Fibroblast of lung (primary cell): ENCODE results near the gene AGK.

Source experiments
- EZH2 ChIP-seq: IDR thresholded peaks from 2 replicates; pipeline ENCODE4 v1.5.1; 2012; ENCODE audit warnings: low read length, control low read depth, mild to moderate bottlenecking; ENCODE audit errors: missing control alignments
- TF ChIP-seq, protein P1 (sequence below), 2 donors: IDR thresholded peaks in 1 of 2; conservative IDR thresholded peaks in 1 of 2; 1 replicate in 1 of 2; 2 replicates in 1 of 2; pipeline ENCODE4 v1.5.1; 2011 to 2012; ENCODE audit warnings: low read length in 2 of 2, control low read depth in 1 of 2, inconsistent platforms in 1 of 2, low read depth in 1 of 2, mild to moderate bottlenecking in 1 of 2

GRCh38 chr7:141577043-141577839, 26.0 kb downstream of the AGK start:
- TF ChIP-seq, protein P1, sequence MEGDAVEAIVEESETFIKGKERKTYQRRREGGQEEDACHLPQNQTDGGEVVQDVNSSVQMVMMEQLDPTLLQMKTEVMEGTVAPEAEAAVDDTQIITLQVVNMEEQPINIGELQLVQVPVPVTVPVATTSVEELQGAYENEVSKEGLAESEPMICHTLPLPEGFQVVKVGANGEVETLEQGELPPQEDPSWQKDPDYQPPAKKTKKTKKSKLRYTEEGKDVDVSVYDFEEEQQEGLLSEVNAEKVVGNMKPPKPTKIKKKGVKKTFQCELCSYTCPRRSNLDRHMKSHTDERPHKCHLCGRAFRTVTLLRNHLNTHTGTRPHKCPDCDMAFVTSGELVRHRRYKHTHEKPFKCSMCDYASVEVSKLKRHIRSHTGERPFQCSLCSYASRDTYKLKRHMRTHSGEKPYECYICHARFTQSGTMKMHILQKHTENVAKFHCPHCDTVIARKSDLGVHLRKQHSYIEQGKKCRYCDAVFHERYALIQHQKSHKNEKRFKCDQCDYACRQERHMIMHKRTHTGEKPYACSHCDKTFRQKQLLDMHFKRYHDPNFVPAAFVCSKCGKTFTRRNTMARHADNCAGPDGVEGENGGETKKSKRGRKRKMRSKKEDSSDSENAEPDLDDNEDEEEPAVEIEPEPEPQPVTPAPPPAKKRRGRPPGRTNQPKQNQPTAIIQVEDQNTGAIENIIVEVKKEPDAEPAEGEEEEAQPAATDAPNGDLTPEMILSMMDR (conservative IDR thresholded peaks at IDR 0.05 in 1 of 2, IDR thresholded peaks at IDR 0.05 in 1 of 2; ENCODE audit: low read depth in 1 of 2, low read length in 2 of 2) = no peak
- TF ChIP-seq EZH2 = no peak
